CD4-positive, alpha-beta T cell treated with Interferon gamma for 1 hour (primary cell): ENCODE measurements around the gene SERPINA9.
"Not testable (repeated sequence)": the region's sequence is repeated elsewhere in the genome, so short reads cannot be mapped to it uniquely, and the experiment has no call there.

Experiments used
- DNase-seq: peaks from one replicate; pipeline ENCODE4 v3.0.0-alpha.2; 2020

Gene SERPINA9

GRCh38 chr14:94421316-94421715 is 54.7 kb downstream of the SERPINA9 start:
- no peak for DNase-seq

GRCh38 chr14:94417497-94418205 is 58.3 kb downstream of the SERPINA9 start:
- DNase-seq: not testable (repeated sequence)
